ENCODE results near the gene CRYAA. TPM values are rescaled to one million over a fixed set of nuclear protein-coding genes. Genes with fewer than 3 reads are reported as not detected.

CRYAA gene
- total RNA-seq, 2 donors from 2014 or later: not detected

- Histone ChIP-seq H3K4me1 (no peaks in the 10 kb centered on the region), H3K4me3 (no peak overlapping the region), H3K36me3 (no peaks in the 10 kb centered on the region), H3K9ac (ENCODE audit: low read depth in 2 of 2, low read length in 2 of 2) (no peak overlapping the region), H3K9me3 (peaks cover 5% of the 10 kb centered on the region), H3K27me3 (no peaks in the 10 kb centered on the region), H3K27ac (no peak overlapping the region)
- intact Hi-C loops (cut with DNase I): no loop called here
- DNase-seq: no peak
- no peak for TF ChIP-seq CTCF (IDR thresholded peaks at IDR 0.05)
Measured at GRCh38 chr21:43201491-43201890, 32.7 kb downstream of the CRYAA start.

GRCh38 chr21:43203591-43203990 is 34.8 kb downstream of the CRYAA start:
- H3K9ac ChIP-seq (ENCODE audit: low read depth in 2 of 2, low read length in 2 of 2): no peak overlapping the region
- H3K36me3 ChIP-seq: no peaks in the 10 kb centered on the region
- peaks cover 5% of the 10 kb centered on the region for H3K9me3 ChIP-seq
- H3K27me3 ChIP-seq: no peaks in the 10 kb centered on the region
- intact Hi-C loops (cut with DNase I): no loop called here
- TF ChIP-seq CTCF (IDR thresholded peaks at IDR 0.05): no peak
- H3K4me3 ChIP-seq: no peak overlapping the region
- no peaks in the 10 kb centered on the region for H3K4me1 ChIP-seq
- no peak for DNase-seq
- H3K27ac ChIP-seq: no peak overlapping the region

- Histone ChIP-seq H3K9me3 (peaks cover 5% of the 10 kb centered on the region), H3K27ac (no peak overlapping the region), H3K4me3 (no peak overlapping the region), H3K9ac (ENCODE audit: low read depth in 2 of 2, low read length in 2 of 2) (no peak overlapping the region), H3K4me1 (no peaks in the 10 kb centered on the region), H3K36me3 (no peaks in the 10 kb centered on the region), H3K27me3 (no peaks in the 10 kb centered on the region)
- DNase-seq: no peak
- TF ChIP-seq CTCF (IDR thresholded peaks at IDR 0.05): no peak
- intact Hi-C loops (cut with DNase I): no loop called here
Measured at GRCh38 chr21:43204638-43205037, 35.8 kb downstream of the CRYAA start.

- intact Hi-C loops (cut with DNase I): no loop called here
- no peaks in the 10 kb centered on the region for H3K27me3 ChIP-seq
- no peaks in the 10 kb centered on the region for H3K4me1 ChIP-seq
- no peak overlapping the region for H3K9ac ChIP-seq (ENCODE audit: low read depth in 2 of 2, low read length in 2 of 2)
- H3K4me3 ChIP-seq: no peak overlapping the region
- no peak for TF ChIP-seq CTCF (IDR thresholded peaks at IDR 0.05)
- H3K27ac ChIP-seq: no peak overlapping the region
- peaks cover 5% of the 10 kb centered on the region for H3K9me3 ChIP-seq
- H3K36me3 ChIP-seq: no peaks in the 10 kb centered on the region
- peak; percentile 12 for DNase-seq
Measured at GRCh38 chr21:43206231-43207042, 37.6 kb downstream of the CRYAA start.

- no peak for DNase-seq
- H3K27me3 ChIP-seq: no peaks in the 10 kb centered on the region
- H3K4me1 ChIP-seq: no peaks in the 10 kb centered on the region
- no peak overlapping the region for H3K9ac ChIP-seq (ENCODE audit: low read depth in 2 of 2, low read length in 2 of 2)
- no peak for TF ChIP-seq CTCF (IDR thresholded peaks at IDR 0.05)
- no peak overlapping the region for H3K27ac ChIP-seq
- no peak overlapping the region for H3K4me3 ChIP-seq
- no peaks in the 10 kb centered on the region for H3K9me3 ChIP-seq
- H3K36me3 ChIP-seq: no peaks in the 10 kb centered on the region
- intact Hi-C loops (cut with DNase I): no loop called here
Measured at GRCh38 chr21:43207043-43207315, 38.2 kb downstream of the CRYAA start.

Measured in colonic mucosa (tissue), 4 donors.